Activated T-helper 17 cell treated with anti-CD3 and anti-CD28 coated beads, Interleukin-2, amount 50 U/mL, for 72 hours (primary cell): ENCODE results near the gene RPS15. TPM values are rescaled to one million over a fixed set of nuclear protein-coding genes. Genes with fewer than 3 reads are reported as not detected.
"Not testable (repeated sequence)": the region's sequence is repeated elsewhere in the genome, so short reads cannot be mapped to it uniquely, and the experiment has no call there.

Experiments
- ATAC-seq: fragments of 150-1000 bp; cut with Tn5 transposase; replicated peaks from 2 replicates; pipeline ENCODE4 v1.10.0; 2021; ENCODE audit warnings: mild to moderate bottlenecking, moderate library complexity
- H3K27ac Mint-ChIP-seq: one replicate; pipeline ENCODE4 v1.8.0; 2022; ENCODE audit warnings: mixed read lengths
- H3K27me3 Mint-ChIP-seq: one replicate; pipeline ENCODE4 v1.8.0; 2022; ENCODE audit warnings: mixed read lengths
- H3K36me3 Mint-ChIP-seq: one replicate; pipeline ENCODE4 v1.8.0; 2022; ENCODE audit warnings: low read depth, mild to moderate bottlenecking, mixed read lengths
- H3K4me1 Mint-ChIP-seq: one replicate; pipeline ENCODE4 v1.8.0; 2022; ENCODE audit warnings: mixed read lengths
- H3K4me3 Mint-ChIP-seq: one replicate; pipeline ENCODE4 v1.8.0; 2022; ENCODE audit warnings: mild to moderate bottlenecking, mixed read lengths
- H3K9me3 Mint-ChIP-seq: one replicate; pipeline ENCODE4 v1.8.0; 2022; ENCODE audit warnings: mixed read lengths
- total RNA-seq, 2 donors: library from RNA; stranded (reverse); gene quantifications; one replicate each; pipeline ENCODE4 v1.2.3, GENCODE V29; 2022

RPS15 gene
- total RNA-seq, 2 donors from 2014 or later = 1,611 to 1,688 TPM

GRCh38 chr19:1410136-1410786 lies 27.9 kb upstream of the RPS15 start:
- peaks cover 35% of the 10 kb centered on the region for H3K4me1 Mint-ChIP-seq
- peaks cover 55% of the 10 kb centered on the region for H3K36me3 Mint-ChIP-seq
- no peaks in the 10 kb centered on the region for H3K27me3 Mint-ChIP-seq
- ATAC-seq = peak; percentile 7
- peak overlapping the region; percentile 95 for H3K4me3 Mint-ChIP-seq
- no peaks in the 10 kb centered on the region for H3K9me3 Mint-ChIP-seq
- peak overlapping the region; percentile 90 for H3K27ac Mint-ChIP-seq

GRCh38 chr19:1410789-1411188 lies 27.4 kb upstream of the RPS15 start:
- no peak for ATAC-seq
- H3K4me1 Mint-ChIP-seq = peaks cover 40% of the 10 kb centered on the region
- no peaks in the 10 kb centered on the region for H3K27me3 Mint-ChIP-seq
- H3K4me3 Mint-ChIP-seq = peak overlapping the region; percentile 95
- peak overlapping the region; percentile 90 for H3K27ac Mint-ChIP-seq
- peaks cover 60% of the 10 kb centered on the region for H3K36me3 Mint-ChIP-seq
- H3K9me3 Mint-ChIP-seq = no peaks in the 10 kb centered on the region

GRCh38 chr19:1411255-1412191 lies 26.7 kb upstream of the RPS15 start:
- no peaks in the 10 kb centered on the region for H3K27me3 Mint-ChIP-seq
- peak overlapping the region; percentile 95 for H3K4me3 Mint-ChIP-seq
- no peak for ATAC-seq
- H3K27ac Mint-ChIP-seq = peak overlapping the region; percentile 90
- H3K4me1 Mint-ChIP-seq = peaks cover 42% of the 10 kb centered on the region
- peaks cover 67% of the 10 kb centered on the region for H3K36me3 Mint-ChIP-seq
- H3K9me3 Mint-ChIP-seq = no peaks in the 10 kb centered on the region

GRCh38 chr19:1412323-1412923 lies 25.8 kb upstream of the RPS15 start:
- peak overlapping the region; percentile 95 for H3K4me3 Mint-ChIP-seq
- H3K9me3 Mint-ChIP-seq = no peaks in the 10 kb centered on the region

GRCh38 chr19:1412995-1413800 lies 25.0 kb upstream of the RPS15 start:
- Mint-ChIP-seq H3K9me3 (no peaks in the 10 kb centered on the region), H3K4me1 (peaks cover 42% of the 10 kb centered on the region), H3K27ac (peak overlapping the region; percentile 90), H3K27me3 (no peaks in the 10 kb centered on the region), H3K36me3 (peaks cover 84% of the 10 kb centered on the region), H3K4me3 (peak overlapping the region; percentile 53)
- ATAC-seq = peak; percentile 30

More at GRCh38 chr19:1412323-1412923, 25.8 kb upstream of the RPS15 start:
- H3K4me1 Mint-ChIP-seq = peaks cover 42% of the 10 kb centered on the region
- peaks cover 76% of the 10 kb centered on the region for H3K36me3 Mint-ChIP-seq
- ATAC-seq = no peak
- no peaks in the 10 kb centered on the region for H3K27me3 Mint-ChIP-seq
- peak overlapping the region; percentile 90 for H3K27ac Mint-ChIP-seq

- peaks cover 20% of the 10 kb centered on the region for H3K4me1 Mint-ChIP-seq
- ATAC-seq = no peak
- peaks cover 87% of the 10 kb centered on the region for H3K36me3 Mint-ChIP-seq
- no peaks in the 10 kb centered on the region for H3K27me3 Mint-ChIP-seq
- H3K4me3 Mint-ChIP-seq = peak overlapping the region; percentile 82
- H3K9me3 Mint-ChIP-seq = no peaks in the 10 kb centered on the region
- peak overlapping the region; percentile 87 for H3K27ac Mint-ChIP-seq
Measured at GRCh38 chr19:1416014-1416841, 22.0 kb upstream of the RPS15 start.

- Mint-ChIP-seq H3K27me3 (no peaks in the 10 kb centered on the region), H3K9me3 (no peaks in the 10 kb centered on the region), H3K27ac (no peak overlapping the region), H3K36me3 (peaks cover 89% of the 10 kb centered on the region), H3K4me1 (peaks cover 16% of the 10 kb centered on the region), H3K4me3 (peak overlapping the region; percentile 5)
- no peak for ATAC-seq
Measured at GRCh38 chr19:1417145-1417544, 21.1 kb upstream of the RPS15 start.

GRCh38 chr19:1417681-1418495 lies 20.3 kb upstream of the RPS15 start:
- Mint-ChIP-seq H3K27ac (no peak overlapping the region), H3K27me3 (no peaks in the 10 kb centered on the region), H3K4me3 (peak overlapping the region; percentile 5), H3K4me1 (peaks cover 16% of the 10 kb centered on the region), H3K9me3 (no peaks in the 10 kb centered on the region), H3K36me3 (peaks cover 89% of the 10 kb centered on the region)
- ATAC-seq = no peak

GRCh38 chr19:1418496-1418775 lies 19.8 kb upstream of the RPS15 start:
- no peaks in the 10 kb centered on the region for H3K9me3 Mint-ChIP-seq
- H3K27me3 Mint-ChIP-seq = no peaks in the 10 kb centered on the region
- peaks cover 89% of the 10 kb centered on the region for H3K36me3 Mint-ChIP-seq
- H3K4me3 Mint-ChIP-seq = no peak overlapping the region
- no peak for ATAC-seq
- no peak overlapping the region for H3K27ac Mint-ChIP-seq
- peaks cover 12% of the 10 kb centered on the region for H3K4me1 Mint-ChIP-seq

- H3K27me3 Mint-ChIP-seq = no peaks in the 10 kb centered on the region
- peaks cover 11% of the 10 kb centered on the region for H3K4me1 Mint-ChIP-seq
- ATAC-seq = no peak
- H3K4me3 Mint-ChIP-seq = no peak overlapping the region
- H3K9me3 Mint-ChIP-seq = no peaks in the 10 kb centered on the region
- H3K36me3 Mint-ChIP-seq = peaks cover 92% of the 10 kb centered on the region
- no peak overlapping the region for H3K27ac Mint-ChIP-seq
Measured at GRCh38 chr19:1418951-1419738, 19.1 kb upstream of the RPS15 start.

- not testable (repeated sequence) for H3K9me3 Mint-ChIP-seq, H3K27ac Mint-ChIP-seq, ATAC-seq, H3K4me1 Mint-ChIP-seq, H3K4me3 Mint-ChIP-seq, H3K27me3 Mint-ChIP-seq
- H3K36me3 Mint-ChIP-seq = peaks cover 98% of the 10 kb centered on the region
Measured at GRCh38 chr19:1420085-1420484, 18.1 kb upstream of the RPS15 start.

GRCh38 chr19:1420590-1420989 lies 17.6 kb upstream of the RPS15 start:
- no peak for ATAC-seq
- no peak overlapping the region for H3K4me3 Mint-ChIP-seq
- H3K9me3 Mint-ChIP-seq = no peaks in the 10 kb centered on the region
- peaks cover 98% of the 10 kb centered on the region for H3K36me3 Mint-ChIP-seq
- no peak overlapping the region for H3K27ac Mint-ChIP-seq
- H3K4me1 Mint-ChIP-seq = peaks cover 3% of the 10 kb centered on the region
- H3K27me3 Mint-ChIP-seq = no peaks in the 10 kb centered on the region
